ENCODE results near the gene NTM. TPM values are rescaled to one million over a fixed set of nuclear protein-coding genes. Genes with fewer than 3 reads are reported as not detected.

NTM gene
- total RNA-seq, 1 experiment from 2014 or later: 9.9 TPM

DNA sequence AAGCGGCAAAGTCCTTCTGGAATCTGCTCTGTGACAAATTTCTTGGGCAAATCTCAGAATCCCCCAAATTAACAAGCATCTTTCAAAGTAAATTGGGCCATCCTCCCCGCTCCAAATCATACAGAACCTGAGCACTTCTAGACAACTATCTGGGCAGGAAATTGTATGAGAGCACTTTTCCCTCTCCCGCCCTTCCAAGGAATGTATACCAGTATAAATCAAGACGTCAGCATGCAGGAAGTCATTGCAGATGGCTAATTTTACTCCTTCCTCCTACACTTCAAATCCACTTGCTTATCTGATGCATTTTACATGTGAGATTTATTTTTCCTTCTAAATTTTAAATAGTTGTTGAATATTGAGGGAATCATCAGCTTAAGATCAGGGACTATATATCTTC is 52.1 kb downstream of the NTM start:
- no peaks in the 10 kb centered on the region for H3K27me3 Mint-ChIP-seq (ENCODE audit: low read depth)
- Histone ChIP-seq H2BK15ac (ENCODE audit: low read depth, low read length) (no peak overlapping the region), H3K79me2 (ENCODE audit: insufficient read depth, low read length) (no peaks in the 10 kb centered on the region), H4K91ac (ENCODE audit: insufficient read length, low read depth, low read length) (no peak overlapping the region), H2BK12ac (ENCODE audit: insufficient read length, low read depth, low read length) (no peak overlapping the region), H3K56ac (ENCODE audit: insufficient read length, low read depth, low read length) (no peak overlapping the region), H4K8ac (replicated peaks; ENCODE audit: insufficient read length, low read depth, low read length) (no peak overlapping the region), H3K4me2 (ENCODE audit: insufficient read depth, insufficient read length, low read length) (no peak overlapping the region), H4K20me1 (ENCODE audit: control insufficient read depth, insufficient read depth, insufficient read length) (no peaks in the 10 kb centered on the region), H4K5ac (ENCODE audit: insufficient read length, low read depth, low read length) (no peak overlapping the region), H3K27ac (ENCODE audit: insufficient read length, low read depth, low read length) (no peak overlapping the region), H3T11ph (ENCODE audit: low read length) (no peak overlapping the region), H2BK20ac (ENCODE audit: low read depth, low read length, poor library complexity, severe bottlenecking) (no peak overlapping the region), H3K14ac (ENCODE audit: insufficient read depth, low read length) (no peak overlapping the region), H3K9me3 (ENCODE audit: control insufficient read depth, low read depth, low read length) (no peaks in the 10 kb centered on the region), H2BK5ac (ENCODE audit: insufficient read length, low read length) (no peak overlapping the region), H2AFZ (ENCODE audit: low read length) (no peak overlapping the region), H3K4ac (ENCODE audit: low read depth, low read length) (no peak overlapping the region), H2AK5ac (ENCODE audit: insufficient read length, low read length) (no peak overlapping the region), H3K4me1 (ENCODE audit: insufficient read depth, low read length) (no peaks in the 10 kb centered on the region), H3K23me2 (ENCODE audit: insufficient read length, low read depth, low read length, poor library complexity, severe bottlenecking) (no peaks in the 10 kb centered on the region), H3K79me1 (ENCODE audit: insufficient read depth, low read depth, low read length, poor library complexity, severe bottlenecking) (no peaks in the 10 kb centered on the region), H3K27me3 (ENCODE audit: insufficient read depth, low read length) (no peaks in the 10 kb centered on the region), H2BK120ac (ENCODE audit: low read depth, low read length, poor library complexity, severe bottlenecking) (no peak overlapping the region), H3K18ac (ENCODE audit: insufficient read length, low read depth, low read length) (no peak overlapping the region), H3K23ac (ENCODE audit: insufficient read length, low read depth, low read length) (no peak overlapping the region), H3K9ac (ENCODE audit: extremely low read depth, insufficient read length, low read length) (no peak overlapping the region)
- TF ChIP-seq, protein P1, sequence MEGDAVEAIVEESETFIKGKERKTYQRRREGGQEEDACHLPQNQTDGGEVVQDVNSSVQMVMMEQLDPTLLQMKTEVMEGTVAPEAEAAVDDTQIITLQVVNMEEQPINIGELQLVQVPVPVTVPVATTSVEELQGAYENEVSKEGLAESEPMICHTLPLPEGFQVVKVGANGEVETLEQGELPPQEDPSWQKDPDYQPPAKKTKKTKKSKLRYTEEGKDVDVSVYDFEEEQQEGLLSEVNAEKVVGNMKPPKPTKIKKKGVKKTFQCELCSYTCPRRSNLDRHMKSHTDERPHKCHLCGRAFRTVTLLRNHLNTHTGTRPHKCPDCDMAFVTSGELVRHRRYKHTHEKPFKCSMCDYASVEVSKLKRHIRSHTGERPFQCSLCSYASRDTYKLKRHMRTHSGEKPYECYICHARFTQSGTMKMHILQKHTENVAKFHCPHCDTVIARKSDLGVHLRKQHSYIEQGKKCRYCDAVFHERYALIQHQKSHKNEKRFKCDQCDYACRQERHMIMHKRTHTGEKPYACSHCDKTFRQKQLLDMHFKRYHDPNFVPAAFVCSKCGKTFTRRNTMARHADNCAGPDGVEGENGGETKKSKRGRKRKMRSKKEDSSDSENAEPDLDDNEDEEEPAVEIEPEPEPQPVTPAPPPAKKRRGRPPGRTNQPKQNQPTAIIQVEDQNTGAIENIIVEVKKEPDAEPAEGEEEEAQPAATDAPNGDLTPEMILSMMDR (conservative IDR thresholded peaks at IDR 0.05): no peak
- DNase-seq: no peak
- H3K4me3 Mint-ChIP-seq: no peak overlapping the region
- no peaks in the 10 kb centered on the region for H3K9me3 Mint-ChIP-seq
- no peak overlapping the region for H3K27ac Mint-ChIP-seq
- no CpG with 5 or more reads among the region's 4 CpGs for WGBS (ENCODE audit: extremely low coverage, insufficient read length, low lambda C conversion rate)
- no peaks in the 10 kb centered on the region; a peak in 1 of 7 replicates for H3K36me3 Mint-ChIP-seq (ENCODE audit: insufficient read depth in 1 of 3, low read depth in 3 of 3)
- H3K4me1 Mint-ChIP-seq: peaks cover 10 to 14% of the 10 kb centered on the region in 2 experiments
